GM21717 (cell line): ENCODE results near the gene SH3GL3.

ENCODE experiments used
- ATAC-seq: cut with Tn5 transposase; IDR thresholded peaks from one replicate; pipeline ENCODE4 v1.9.1; 2021; ENCODE audit warnings: mild to moderate bottlenecking, moderate library complexity; ENCODE audit not compliant: unreplicated experiment

Gene SH3GL3

GRCh38 chr15:83499476-83499875 is 52.3 kb downstream of the SH3GL3 start:
- no peak for ATAC-seq

GRCh38 chr15:83503595-83504364 is 56.6 kb downstream of the SH3GL3 start:
- no peak for ATAC-seq

GRCh38 chr15:83504365-83504764 is 57.2 kb downstream of the SH3GL3 start:
- ATAC-seq: no peak

GRCh38 chr15:83510001-83510400 is 62.9 kb downstream of the SH3GL3 start:
- no peak for ATAC-seq

- no peak for ATAC-seq
Measured at GRCh38 chr15:83512459-83512858, 65.3 kb downstream of the SH3GL3 start.

- no peak for ATAC-seq
Measured at GRCh38 chr15:83514584-83514983, 67.4 kb downstream of the SH3GL3 start.

- no peak for ATAC-seq
Measured at GRCh38 chr15:83515164-83515563, 68.0 kb downstream of the SH3GL3 start.

- no peak for ATAC-seq
Measured at GRCh38 chr15:83516935-83517334, 69.8 kb downstream of the SH3GL3 start.

- no peak for ATAC-seq
Measured at GRCh38 chr15:83526319-83526718, 79.2 kb downstream of the SH3GL3 start.

- ATAC-seq: no peak
Measured at GRCh38 chr15:83533410-83533962, 86.3 kb downstream of the SH3GL3 start.

GRCh38 chr15:83537606-83538005 is 90.5 kb downstream of the SH3GL3 start:
- no peak for ATAC-seq

- no peak for ATAC-seq
Measured at GRCh38 chr15:83538682-83539081, 91.5 kb downstream of the SH3GL3 start.

- no peak for ATAC-seq
Measured at GRCh38 chr15:83545804-83546511, 98.8 kb downstream of the SH3GL3 start.

- ATAC-seq: no peak
Measured at GRCh38 chr15:83546512-83546888, 99.4 kb downstream of the SH3GL3 start.

- no peak for ATAC-seq
Measured at GRCh38 chr15:83547168-83547567, 100.0 kb downstream of the SH3GL3 start.

GRCh38 chr15:83549623-83550022 is 102.5 kb downstream of the SH3GL3 start:
- no peak for ATAC-seq

- ATAC-seq: no peak
Measured at GRCh38 chr15:83554558-83554957, 107.4 kb downstream of the SH3GL3 start.

GRCh38 chr15:83555383-83555782 is 108.2 kb downstream of the SH3GL3 start:
- no peak for ATAC-seq

GRCh38 chr15:83556068-83556467 is 108.9 kb downstream of the SH3GL3 start:
- ATAC-seq: no peak

GRCh38 chr15:83556754-83557153 is 109.6 kb downstream of the SH3GL3 start:
- ATAC-seq: no peak

GRCh38 chr15:83558146-83558545 is 111.0 kb downstream of the SH3GL3 start:
- no peak for ATAC-seq

GRCh38 chr15:83559310-83559966 is 112.3 kb downstream of the SH3GL3 start:
- ATAC-seq: peak; percentile 73
